RPMI7951 (cell line): Measurements from ENCODE around the gene EOLA1. TPM values are rescaled to one million over a fixed set of nuclear protein-coding genes. Genes with fewer than 3 reads are reported as not detected.
"Not testable (repeated sequence)": the region's sequence is repeated elsewhere in the genome, so short reads cannot be mapped to it uniquely, and the experiment has no call there.

Experiments used
- DNase-seq: peaks from one replicate; pipeline ENCODE4 v3.0.0-alpha.2; 2012; ENCODE audit warnings: low read depth
- total RNA-seq: library from RNA; depleted of rRNA; stranded (reverse); fragments of >200 nt; shearing (Covaris generic); gene quantifications from 2 replicates; pipeline ENCODE4 v1.2.3, GENCODE V29; 2014; rRNA removed

Gene EOLA1
- 11.3 and 13.5 TPM in 2 replicates for total RNA-seq

GRCh38 chrX:149540621-149541520, at the start of gene EOLA1:
EOLA1 (plus strand) TSS chrX:149541012; CDS start chrX:149545631, 4,619 bp downstream.
- DNase-seq, result peak; percentile 92

GRCh38 chrX:149491812-149492211, 49.0 kb upstream of the EOLA1 start:
- no peak for DNase-seq

DNA sequence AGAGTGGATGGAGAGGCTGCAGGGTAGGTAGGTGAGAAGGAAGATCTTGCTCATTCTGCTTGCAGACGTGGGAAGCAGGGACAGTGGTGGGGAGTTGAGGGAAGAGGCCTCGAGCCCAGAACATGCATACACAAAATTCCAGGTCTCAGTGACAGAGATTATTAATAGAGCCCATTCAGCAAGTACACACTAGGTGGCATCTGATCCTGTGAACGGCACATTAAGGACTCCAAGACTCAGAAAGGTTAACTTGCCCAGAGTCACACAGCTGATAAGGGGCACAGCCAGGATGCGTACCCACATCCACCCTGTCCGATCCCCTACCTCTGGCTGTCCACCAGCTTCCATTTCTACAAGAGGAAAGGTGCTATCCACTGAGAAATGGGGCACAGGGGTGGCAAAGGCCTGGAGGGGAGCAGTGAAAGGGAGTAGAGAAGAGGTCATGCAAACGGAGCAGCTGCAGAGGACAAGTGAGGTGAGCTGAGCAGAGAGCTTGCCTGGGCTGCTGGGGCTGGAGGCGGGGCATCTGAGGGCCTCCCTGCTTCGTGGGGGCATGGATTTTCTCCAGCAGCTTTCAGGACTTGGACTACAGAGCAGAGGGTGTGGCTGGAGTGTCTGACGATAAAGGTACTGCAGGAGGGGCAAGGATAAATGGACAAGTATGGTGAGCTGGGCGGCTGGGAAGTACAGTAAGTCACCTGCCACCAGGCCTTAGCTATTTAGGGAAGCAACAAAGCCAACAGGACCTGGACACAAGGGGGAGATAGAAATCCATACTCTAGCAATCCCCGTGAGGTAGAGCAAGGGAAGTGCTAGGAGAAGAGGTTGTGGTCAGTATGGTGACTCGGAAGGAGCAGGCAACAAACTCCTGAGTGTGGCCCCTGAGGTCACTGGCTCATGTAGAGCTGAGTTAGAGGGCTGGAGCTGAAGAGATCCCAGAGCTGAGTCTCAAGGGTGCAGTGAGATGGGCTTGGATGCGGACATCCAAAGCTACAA, 46.9 kb upstream of the EOLA1 start:
- DNase-seq, result peak; percentile 16

DNA sequence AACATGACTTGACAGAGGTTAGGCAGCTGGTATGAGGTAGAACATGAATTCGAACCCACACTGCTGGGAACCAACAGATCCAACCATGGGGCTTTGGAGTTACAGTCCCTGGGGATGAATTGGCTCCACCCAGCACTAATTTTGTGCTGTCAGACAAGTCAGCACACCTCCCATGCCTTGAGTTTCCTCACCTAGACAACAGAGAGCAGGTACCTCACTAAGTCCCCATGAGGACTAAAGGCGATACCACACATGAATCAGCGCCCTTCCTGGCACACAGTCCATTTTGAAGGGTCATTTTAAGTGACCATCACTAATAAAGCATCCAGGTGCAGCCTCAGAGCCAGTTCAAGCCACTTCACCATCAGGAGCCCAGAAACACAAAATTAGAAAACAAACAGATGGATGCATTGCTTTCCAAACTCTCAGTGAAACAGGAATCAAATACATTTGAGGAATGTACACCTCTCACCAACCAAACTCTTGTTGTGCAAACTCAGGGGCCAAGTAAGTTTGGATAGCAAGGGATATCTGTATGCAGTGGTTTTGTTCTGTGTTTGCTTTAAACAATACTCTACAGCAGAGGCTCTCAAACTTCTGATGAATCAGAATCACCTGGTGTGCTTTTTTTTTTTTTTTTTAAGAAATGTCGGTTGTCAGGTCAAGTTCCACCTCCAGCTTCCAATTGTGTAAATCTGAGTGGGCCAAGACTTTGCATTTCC, 45.8 kb upstream of the EOLA1 start:
- DNase-seq, result no peak

- peak; percentile 85 for DNase-seq
These were observed 45.2 kb upstream of the EOLA1 start for GRCh38 chrX:149495573-149496071.

DNA sequence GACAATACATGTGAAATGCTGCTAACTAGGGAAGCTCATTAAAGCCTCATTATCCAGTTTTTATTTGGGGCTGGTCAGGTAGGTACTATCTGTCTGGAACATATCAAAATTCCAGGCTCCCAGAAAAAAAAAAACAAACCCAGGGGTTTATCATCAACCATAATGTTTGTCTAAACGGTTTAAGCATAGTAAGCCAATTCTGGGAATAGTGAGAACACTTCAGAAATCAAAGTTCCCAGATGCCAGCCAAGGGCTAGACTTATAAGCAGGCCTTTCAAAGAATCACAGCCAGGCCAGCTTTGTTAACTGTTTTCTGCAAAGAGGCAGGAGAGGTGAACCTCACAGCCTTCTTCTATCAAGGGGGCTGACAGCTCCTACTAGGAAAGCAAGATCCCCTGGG, 43.8 kb upstream of the EOLA1 start:
- DNase-seq, result no peak

DNA sequence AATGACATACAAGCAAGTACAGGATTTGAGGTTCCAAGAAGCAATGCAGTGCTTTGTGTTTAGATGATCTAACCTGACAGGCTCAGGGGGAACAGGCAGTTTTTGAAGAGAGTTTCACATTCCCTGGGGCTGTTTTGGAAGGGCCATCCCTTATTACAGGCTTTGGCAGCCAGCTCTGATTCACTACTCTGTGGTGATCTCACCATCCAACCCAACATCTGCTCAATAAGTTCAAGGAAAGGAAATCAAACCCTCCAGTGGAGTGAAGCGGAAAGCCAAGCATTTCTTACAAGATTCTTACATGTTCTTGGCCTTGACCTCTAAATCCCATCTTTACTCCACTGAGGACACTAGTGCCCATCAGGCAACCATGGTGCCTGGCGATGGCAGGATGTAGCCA, 43.2 kb upstream of the EOLA1 start:
- DNase-seq, result peak; percentile 86

- no peak for DNase-seq
These were observed 42.0 kb upstream of the EOLA1 start for GRCh38 chrX:149498767-149499166.

DNA sequence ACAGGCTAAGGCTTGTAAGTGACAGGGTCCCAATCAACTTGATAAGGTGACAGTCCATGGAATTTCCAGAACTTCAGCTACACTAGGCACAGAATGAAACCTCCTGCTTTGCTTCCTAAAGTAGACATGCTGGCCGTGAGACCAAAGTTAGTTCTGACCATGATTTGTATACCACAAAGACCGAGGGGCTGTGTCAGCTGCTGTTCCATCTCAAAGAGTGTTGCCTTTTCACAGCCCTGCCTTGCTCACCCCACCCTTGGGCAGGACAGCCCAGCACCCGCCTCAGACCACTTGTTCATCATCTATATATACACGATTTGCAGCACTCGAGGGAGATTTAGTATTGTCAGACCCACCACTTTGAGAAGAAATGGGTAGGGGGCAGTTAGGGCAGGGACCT, 41.0 kb upstream of the EOLA1 start:
- DNase-seq, result no peak

- DNase-seq, result not testable (repeated sequence)
These were observed 37.9 kb upstream of the EOLA1 start for GRCh38 chrX:149502923-149503322.

DNA sequence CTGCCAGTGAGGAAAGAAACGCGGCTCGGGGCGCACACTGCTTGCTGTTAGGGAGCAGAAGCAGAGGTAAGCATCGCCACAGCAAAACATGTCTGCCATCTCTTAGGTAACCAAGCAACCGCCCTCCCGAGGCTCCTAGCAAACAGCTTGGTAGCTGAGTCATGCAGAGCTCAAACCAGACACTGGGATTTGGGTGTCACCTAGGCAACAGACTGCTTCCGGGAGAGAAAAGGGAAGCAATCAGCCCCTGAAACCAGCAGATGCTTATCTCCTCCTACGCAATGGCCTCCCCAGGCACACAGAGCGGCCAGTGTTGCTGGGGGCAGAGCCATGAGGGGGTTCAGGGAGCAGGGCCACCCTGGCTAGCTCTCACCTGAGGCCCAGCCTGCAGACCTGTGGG, 37.4 kb upstream of the EOLA1 start:
- DNase-seq, result peak; percentile 74

- DNase-seq, result no peak
These were observed 36.4 kb upstream of the EOLA1 start for GRCh38 chrX:149504226-149504914.

- peak; percentile 81 for DNase-seq
These were observed 35.7 kb upstream of the EOLA1 start, which contains the start of gene IDS for GRCh38 chrX:149504915-149505651. IDS (minus strand) TSS chrX:149505306; CDS start chrX:149505137, 169 bp downstream.

GRCh38 chrX:149505671-149506070, 35.1 kb upstream of the EOLA1 start:
- DNase-seq, result no peak

DNA sequence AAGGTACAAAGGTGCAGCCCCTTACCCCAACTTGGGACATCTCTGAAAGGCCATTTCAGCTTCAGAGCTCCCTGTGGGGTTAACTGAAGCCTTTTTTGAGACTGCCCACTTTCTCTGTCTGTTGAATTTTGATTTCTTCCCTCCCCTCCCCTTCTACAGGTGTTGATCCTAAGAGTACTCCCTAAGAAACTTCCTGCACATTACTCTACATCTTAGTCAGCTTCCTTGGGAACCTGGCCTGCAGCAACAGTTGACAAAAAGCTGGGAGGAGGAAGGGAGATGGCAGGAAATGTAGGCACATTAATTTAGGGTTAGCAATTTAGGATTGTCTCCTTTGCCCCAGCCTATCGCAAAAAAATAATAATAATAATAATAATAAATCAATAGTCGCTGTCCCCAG, 34.5 kb upstream of the EOLA1 start:
- DNase-seq, result no peak

GRCh38 chrX:149508467-149508866, 32.3 kb upstream of the EOLA1 start:
- no peak for DNase-seq

- DNase-seq, result peak; percentile 27
These were observed 30.4 kb upstream of the EOLA1 start for GRCh38 chrX:149510386-149510785.

DNA sequence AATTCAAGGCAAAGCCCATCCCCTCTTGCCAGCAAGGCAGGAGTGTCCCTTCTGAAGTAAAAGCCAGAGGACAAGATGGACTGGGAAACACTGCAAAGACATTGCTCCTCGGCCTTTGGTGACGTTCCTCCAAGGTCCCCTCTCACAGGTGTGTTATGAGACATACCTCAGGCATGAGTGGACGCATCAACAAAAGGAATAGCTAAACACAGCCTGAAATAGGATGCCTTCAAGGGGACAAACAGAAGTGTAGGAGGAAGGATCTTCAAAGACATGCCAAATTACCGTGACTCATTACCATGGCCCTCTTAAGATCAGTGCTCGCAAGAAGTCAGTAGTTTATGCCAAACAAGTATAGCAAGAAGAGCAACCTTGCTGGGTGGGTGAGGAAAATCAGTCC, 29.7 kb upstream of the EOLA1 start:
- DNase-seq, result peak; percentile 39

- DNase-seq, result peak; percentile 46
These were observed 28.5 kb upstream of the EOLA1 start for GRCh38 chrX:149512225-149512885.
